SH-SY5Y (cell line): ENCODE results near the gene MOK.

Source experiments
- GATA2 ChIP-seq: IDR thresholded peaks from 2 replicates; pipeline ENCODE4 v1.6.1; 2011; ENCODE audit warnings: mild to moderate bottlenecking, low read depth, low read length
- GATA3 ChIP-seq: IDR thresholded peaks from 2 replicates; pipeline ENCODE4 v1.6.1; 2011; ENCODE audit warnings: low read depth, mild to moderate bottlenecking, low read length, moderate library complexity

DNA sequence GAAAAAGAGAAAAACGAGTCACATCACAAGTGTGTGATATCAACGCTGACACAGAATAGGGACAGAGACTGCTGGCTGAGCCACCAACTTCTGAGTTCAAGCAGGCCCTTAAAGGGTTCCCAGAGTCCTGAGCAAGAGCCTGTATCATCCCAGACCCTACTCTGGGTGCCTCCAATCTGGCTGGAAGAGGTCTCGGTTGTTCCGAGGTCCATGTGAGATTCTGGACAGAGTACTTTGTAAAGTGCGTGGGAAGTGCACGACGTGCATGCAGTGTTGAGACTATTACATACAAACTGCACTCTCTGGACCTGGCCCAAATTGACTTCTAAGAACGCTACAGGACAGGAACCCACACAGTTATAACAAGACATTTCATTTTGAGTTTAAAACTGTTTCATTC lies 40.6 kb downstream of the MOK start:
- TF ChIP-seq GATA2 (no peak), GATA3 (no peak)
